ENCODE measurements around the gene MYBPHL. TPM values are rescaled to one million over a fixed set of nuclear protein-coding genes. Genes with fewer than 3 reads are reported as not detected.
A peak's percentile ranks its signal among the peaks of the same experiment; 100 is the strongest.

MYBPHL gene
- total RNA-seq, 1 donor from 2014 or later = not detected

- H3K27ac Mint-ChIP-seq = no peak overlapping the region
- DNase-seq (ENCODE audit: low spot score in 2 of 2, unreplicated experiment in 2 of 2) = no peak
- H3K36me3 Mint-ChIP-seq = peaks cover 7% of the 10 kb centered on the region
- H3K4me3 Mint-ChIP-seq = no peak overlapping the region
- H3K4me1 Mint-ChIP-seq = peaks cover 27% of the 10 kb centered on the region
- H3K27me3 Mint-ChIP-seq (ENCODE audit: low read depth) = no peaks in the 10 kb centered on the region
- no peak for TF ChIP-seq CTCF (IDR thresholded peaks at IDR 0.05; ENCODE audit: unreplicated experiment)
- no peaks in the 10 kb centered on the region for H3K9me3 Mint-ChIP-seq
These were observed 49.7 kb downstream of the MYBPHL start for GRCh38 chr1:109256971-109257681.

GRCh38 chr1:109256085-109256484 is 50.7 kb downstream of the MYBPHL start:
- peaks cover 15% of the 10 kb centered on the region for H3K36me3 Mint-ChIP-seq
- no peaks in the 10 kb centered on the region for H3K27me3 Mint-ChIP-seq (ENCODE audit: low read depth)
- no peak overlapping the region for H3K27ac Mint-ChIP-seq
- no peak overlapping the region for H3K4me3 Mint-ChIP-seq
- no peaks in the 10 kb centered on the region for H3K9me3 Mint-ChIP-seq
- peaks cover 27% of the 10 kb centered on the region for H3K4me1 Mint-ChIP-seq
- TF ChIP-seq CTCF (IDR thresholded peaks at IDR 0.05; ENCODE audit: unreplicated experiment) = no peak
- DNase-seq (ENCODE audit: low spot score in 2 of 2, unreplicated experiment in 2 of 2) = no peak

GRCh38 chr1:109255678-109256077 is 51.1 kb downstream of the MYBPHL start:
- H3K27me3 Mint-ChIP-seq (ENCODE audit: low read depth) = no peaks in the 10 kb centered on the region
- H3K4me1 Mint-ChIP-seq = peaks cover 27% of the 10 kb centered on the region
- no peak for DNase-seq (ENCODE audit: low spot score in 2 of 2, unreplicated experiment in 2 of 2)
- no peak for TF ChIP-seq CTCF (IDR thresholded peaks at IDR 0.05; ENCODE audit: unreplicated experiment)
- H3K27ac Mint-ChIP-seq = no peak overlapping the region
- H3K4me3 Mint-ChIP-seq = no peak overlapping the region
- H3K36me3 Mint-ChIP-seq = peaks cover 18% of the 10 kb centered on the region
- no peaks in the 10 kb centered on the region for H3K9me3 Mint-ChIP-seq

- Mint-ChIP-seq H3K9me3 (no peaks in the 10 kb centered on the region), H3K4me3 (no peak overlapping the region), H3K36me3 (peaks cover 19% of the 10 kb centered on the region), H3K27ac (peak overlapping the region; percentile 5), H3K27me3 (ENCODE audit: low read depth) (no peaks in the 10 kb centered on the region), H3K4me1 (peaks cover 27% of the 10 kb centered on the region)
- no peak for TF ChIP-seq CTCF (IDR thresholded peaks at IDR 0.05; ENCODE audit: unreplicated experiment)
- no peak for DNase-seq (ENCODE audit: low spot score in 2 of 2, unreplicated experiment in 2 of 2)
These were observed 51.6 kb downstream of the MYBPHL start for GRCh38 chr1:109255097-109255651.

- no peaks in the 10 kb centered on the region for H3K27me3 Mint-ChIP-seq (ENCODE audit: low read depth)
- no peak overlapping the region for H3K27ac Mint-ChIP-seq
- no peak for TF ChIP-seq CTCF (IDR thresholded peaks at IDR 0.05; ENCODE audit: unreplicated experiment)
- peaks cover 27% of the 10 kb centered on the region for H3K4me1 Mint-ChIP-seq
- H3K36me3 Mint-ChIP-seq = peaks cover 19% of the 10 kb centered on the region
- H3K9me3 Mint-ChIP-seq = no peaks in the 10 kb centered on the region
- no peak overlapping the region for H3K4me3 Mint-ChIP-seq
- DNase-seq (ENCODE audit: low spot score in 2 of 2, unreplicated experiment in 2 of 2) = no peak
These were observed 52.2 kb downstream of the MYBPHL start for GRCh38 chr1:109254621-109255096.

All from mesothelial cell of epicardium (in vitro differentiated cells).